Fibroblast of villous mesenchyme (primary cell): ENCODE measurements around the gene KRT74. TPM values are rescaled to one million over a fixed set of nuclear protein-coding genes. Genes with fewer than 3 reads are reported as not detected.

Experiments used
- DNase-seq: peaks from one replicate; pipeline ENCODE4 v3.0.0-alpha.2; 2010; ENCODE audit warnings: low read depth
- H3K4me3 ChIP-seq: 2 replicates; pipeline ENCODE4 v1.5.1; 2011; ENCODE audit warnings: low read depth, mild to moderate bottlenecking, low read length
- total RNA-seq: library from RNA; depleted of rRNA; stranded (reverse); fragments of >200 nt; gene quantifications from 2 replicates; pipeline ENCODE4 v1.2.3, GENCODE V29; 2012
- TF ChIP-seq, protein P1 (sequence below): IDR thresholded peaks from 2 replicates; pipeline ENCODE4 v1.5.1; 2012; ENCODE audit warnings: low read depth, mild to moderate bottlenecking, low read length; ENCODE audit not compliant: insufficient read depth

KRT74 gene
- total RNA-seq, 1 donor: not detected

DNA sequence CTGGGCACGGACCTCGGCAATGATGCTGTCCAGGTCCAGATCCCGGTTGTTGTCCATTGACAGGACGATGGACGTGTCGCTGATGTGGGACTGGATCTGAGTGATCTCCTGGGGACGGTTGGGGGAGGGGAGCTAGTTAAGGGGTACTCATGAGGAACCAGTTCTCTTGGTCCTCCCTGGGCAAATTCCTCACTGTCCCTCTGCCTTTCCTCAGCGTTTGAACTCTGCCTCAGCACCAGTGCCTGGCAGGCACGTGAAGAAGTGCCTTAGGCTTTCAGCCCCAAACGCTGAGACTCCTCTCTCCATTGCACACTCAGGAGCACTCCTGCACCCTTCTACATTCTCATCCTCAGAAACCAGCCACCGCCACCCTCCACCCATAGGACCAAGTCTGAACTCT is 17.9 kb upstream of the KRT74 start:
- TF ChIP-seq, protein P1, sequence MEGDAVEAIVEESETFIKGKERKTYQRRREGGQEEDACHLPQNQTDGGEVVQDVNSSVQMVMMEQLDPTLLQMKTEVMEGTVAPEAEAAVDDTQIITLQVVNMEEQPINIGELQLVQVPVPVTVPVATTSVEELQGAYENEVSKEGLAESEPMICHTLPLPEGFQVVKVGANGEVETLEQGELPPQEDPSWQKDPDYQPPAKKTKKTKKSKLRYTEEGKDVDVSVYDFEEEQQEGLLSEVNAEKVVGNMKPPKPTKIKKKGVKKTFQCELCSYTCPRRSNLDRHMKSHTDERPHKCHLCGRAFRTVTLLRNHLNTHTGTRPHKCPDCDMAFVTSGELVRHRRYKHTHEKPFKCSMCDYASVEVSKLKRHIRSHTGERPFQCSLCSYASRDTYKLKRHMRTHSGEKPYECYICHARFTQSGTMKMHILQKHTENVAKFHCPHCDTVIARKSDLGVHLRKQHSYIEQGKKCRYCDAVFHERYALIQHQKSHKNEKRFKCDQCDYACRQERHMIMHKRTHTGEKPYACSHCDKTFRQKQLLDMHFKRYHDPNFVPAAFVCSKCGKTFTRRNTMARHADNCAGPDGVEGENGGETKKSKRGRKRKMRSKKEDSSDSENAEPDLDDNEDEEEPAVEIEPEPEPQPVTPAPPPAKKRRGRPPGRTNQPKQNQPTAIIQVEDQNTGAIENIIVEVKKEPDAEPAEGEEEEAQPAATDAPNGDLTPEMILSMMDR: no peak
- no peak for DNase-seq
- H3K4me3 ChIP-seq: no peak overlapping the region

DNA sequence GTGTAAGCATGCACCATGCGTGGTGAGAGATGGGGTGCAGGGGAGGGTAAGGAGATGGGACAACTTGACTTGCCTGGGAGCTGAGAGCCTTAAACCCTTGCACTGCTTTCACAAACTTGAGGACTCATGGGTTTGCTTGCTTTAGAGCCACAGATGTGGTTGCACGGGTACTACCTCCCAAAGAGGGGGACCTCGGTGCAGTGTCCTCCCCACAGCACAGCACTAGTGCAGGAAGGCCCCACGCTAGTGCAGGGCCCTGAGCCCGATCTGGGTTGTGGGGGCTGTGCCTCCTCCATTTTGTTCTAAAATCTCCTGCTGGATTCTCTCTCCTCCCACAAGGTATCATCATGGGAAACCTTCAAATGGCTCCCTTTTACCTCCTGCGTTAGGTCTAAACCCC is 16.4 kb upstream of the KRT74 start:
- DNase-seq: no peak
- TF ChIP-seq, protein P1: no peak
- H3K4me3 ChIP-seq: no peak overlapping the region

DNA sequence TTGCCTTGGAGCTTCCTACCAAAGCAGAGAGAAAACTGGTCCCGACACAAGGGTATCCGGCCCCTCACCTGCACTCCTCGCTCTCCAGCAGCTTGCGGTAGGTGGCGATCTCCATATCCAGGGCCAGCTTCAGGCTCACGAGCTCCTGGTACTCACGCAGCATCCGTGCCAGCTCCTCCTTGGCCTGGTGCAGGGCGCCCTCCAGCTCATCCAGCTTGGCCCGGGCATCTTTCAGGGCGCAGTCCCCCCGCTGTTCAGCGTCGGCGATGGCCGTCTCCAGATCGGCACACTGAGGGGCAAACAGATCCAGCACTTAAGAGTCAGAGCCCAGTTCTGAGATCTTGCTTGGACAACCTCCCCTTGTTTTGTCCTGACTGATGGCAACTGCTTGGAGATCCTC is 13.9 kb upstream of the KRT74 start:
- TF ChIP-seq, protein P1: no peak
- DNase-seq: no peak
- H3K4me3 ChIP-seq: no peak overlapping the region

DNA sequence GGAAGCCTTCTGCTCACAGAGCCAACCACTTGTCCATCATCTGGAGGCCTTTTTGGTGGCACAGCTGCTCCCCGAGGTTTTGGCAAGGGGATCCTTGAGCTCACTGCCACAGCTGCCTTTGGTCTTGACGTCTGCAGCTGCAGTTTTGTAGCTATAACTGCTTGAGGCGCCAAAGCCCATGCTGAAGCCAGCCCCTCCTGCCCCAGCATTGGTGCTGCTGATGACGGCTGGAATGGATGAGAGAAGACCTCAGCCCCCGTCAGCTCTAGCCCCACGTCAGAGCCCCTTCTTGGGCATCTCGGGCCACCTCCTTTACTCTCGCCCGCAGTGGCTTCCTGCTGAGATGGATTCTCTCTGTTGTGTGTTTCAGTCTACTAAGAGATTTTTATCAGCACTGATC is 12.3 kb upstream of the KRT74 start:
- TF ChIP-seq, protein P1: no peak
- no peak for DNase-seq
- H3K4me3 ChIP-seq: no peak overlapping the region

DNA sequence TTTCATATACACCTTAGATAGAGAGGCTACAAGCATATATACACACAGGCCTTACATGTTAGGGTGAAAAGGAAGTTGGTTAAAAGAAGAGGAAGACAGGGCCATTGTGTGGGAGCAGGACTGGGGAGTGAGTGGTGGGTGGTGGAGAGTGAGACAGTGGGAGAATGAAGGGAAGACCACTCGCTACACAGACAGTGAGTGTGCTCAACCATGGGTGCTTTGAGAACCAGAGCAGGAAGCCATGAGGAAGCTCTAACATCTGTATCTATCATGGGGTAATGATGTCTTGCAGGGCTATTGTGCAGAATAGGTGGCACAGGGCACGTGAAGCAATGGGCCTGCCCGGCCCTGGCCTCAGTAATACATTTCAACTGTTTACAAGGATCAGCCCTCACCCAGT is 11.4 kb upstream of the KRT74 start:
- H3K4me3 ChIP-seq: no peak overlapping the region
- no peak for DNase-seq
- TF ChIP-seq, protein P1: no peak

DNA sequence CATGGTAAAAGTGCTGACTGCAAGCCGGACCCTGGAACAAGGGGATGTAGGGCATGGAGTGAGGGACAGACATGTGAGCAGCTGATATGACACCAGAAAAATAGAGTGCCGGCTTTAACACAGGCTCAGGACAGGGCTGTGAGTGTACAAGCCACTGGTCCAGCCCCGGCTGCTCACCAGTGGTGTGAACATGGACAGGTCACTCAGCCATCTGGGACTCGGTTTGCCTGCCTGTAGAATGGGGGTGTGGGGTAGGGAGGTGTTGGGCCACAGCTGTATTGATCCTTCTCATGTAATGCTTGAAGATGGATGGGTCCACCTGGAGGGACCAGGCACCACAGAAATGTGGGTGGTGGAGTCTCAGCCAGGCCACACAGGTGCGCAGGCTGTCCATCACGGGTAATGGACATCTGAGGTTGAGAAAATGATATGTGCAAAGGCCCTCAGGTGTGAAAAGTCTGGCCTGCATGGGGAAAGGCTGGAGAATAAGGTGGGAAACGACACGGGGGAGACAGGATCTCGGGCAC is 10.6 kb upstream of the KRT74 start:
- H3K4me3 ChIP-seq: no peak overlapping the region
- no peak for DNase-seq
- TF ChIP-seq, protein P1: no peak

DNA sequence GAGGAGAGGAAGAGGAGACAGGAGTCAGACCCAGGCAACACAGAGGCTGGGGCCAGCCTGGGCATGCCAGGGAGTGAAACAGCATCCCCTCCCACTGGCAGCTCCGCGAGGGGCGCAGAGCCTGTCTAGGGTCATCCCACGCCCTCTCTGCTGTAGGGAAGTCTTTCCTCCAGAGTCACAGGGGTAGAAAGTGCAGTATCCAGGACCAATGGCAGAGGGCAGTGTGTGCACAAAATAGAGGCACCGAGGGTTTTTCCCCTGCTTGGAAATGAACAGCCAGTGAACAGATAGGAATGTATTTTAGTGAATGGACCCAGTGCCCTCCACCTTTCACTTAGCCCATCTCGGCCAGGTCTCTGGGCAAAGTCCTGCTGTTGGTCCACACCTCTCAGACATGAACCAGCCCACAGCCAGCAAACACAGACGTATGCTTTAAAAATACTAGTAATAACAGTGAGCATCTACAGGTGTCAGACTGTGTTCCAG is 9.4 kb upstream of the KRT74 start:
- H3K4me3 ChIP-seq: no peak overlapping the region
- DNase-seq: peak; percentile 63
- TF ChIP-seq, protein P1: peak; percentile 79
